C4-2B (cell line): ENCODE measurements around the gene SLC25A44.

Source experiments
- ZFX ChIP-seq: fragments of 450-650 bp; IDR thresholded peaks from 2 replicates; pipeline ENCODE4 v1.6.1; 2017
- TF ChIP-seq, protein P1 (sequence below): fragments of 450-650 bp; conservative IDR thresholded peaks from 2 replicates; pipeline ENCODE4 v1.5.1; 2017; ENCODE audit warnings: mild to moderate bottlenecking

- TF ChIP-seq, protein P1, sequence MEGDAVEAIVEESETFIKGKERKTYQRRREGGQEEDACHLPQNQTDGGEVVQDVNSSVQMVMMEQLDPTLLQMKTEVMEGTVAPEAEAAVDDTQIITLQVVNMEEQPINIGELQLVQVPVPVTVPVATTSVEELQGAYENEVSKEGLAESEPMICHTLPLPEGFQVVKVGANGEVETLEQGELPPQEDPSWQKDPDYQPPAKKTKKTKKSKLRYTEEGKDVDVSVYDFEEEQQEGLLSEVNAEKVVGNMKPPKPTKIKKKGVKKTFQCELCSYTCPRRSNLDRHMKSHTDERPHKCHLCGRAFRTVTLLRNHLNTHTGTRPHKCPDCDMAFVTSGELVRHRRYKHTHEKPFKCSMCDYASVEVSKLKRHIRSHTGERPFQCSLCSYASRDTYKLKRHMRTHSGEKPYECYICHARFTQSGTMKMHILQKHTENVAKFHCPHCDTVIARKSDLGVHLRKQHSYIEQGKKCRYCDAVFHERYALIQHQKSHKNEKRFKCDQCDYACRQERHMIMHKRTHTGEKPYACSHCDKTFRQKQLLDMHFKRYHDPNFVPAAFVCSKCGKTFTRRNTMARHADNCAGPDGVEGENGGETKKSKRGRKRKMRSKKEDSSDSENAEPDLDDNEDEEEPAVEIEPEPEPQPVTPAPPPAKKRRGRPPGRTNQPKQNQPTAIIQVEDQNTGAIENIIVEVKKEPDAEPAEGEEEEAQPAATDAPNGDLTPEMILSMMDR, result no peak
- no peak for TF ChIP-seq ZFX
These were observed 17.2 kb upstream of the SLC25A44 start for GRCh38 chr1:156176610-156177210.
